Embryonic facial prominence (tissue), 1 donor: ENCODE results near the gene PRKAR2A.
"Not testable (repeated sequence)": the region's sequence is repeated elsewhere in the genome, so short reads cannot be mapped to it uniquely, and the experiment has no call there.

Source experiments
- DNase-seq: peaks from one replicate; pipeline ENCODE4 v3.0.0-alpha.2; 2016; ENCODE audit errors: extremely low spot score

Gene PRKAR2A

GRCh38 chr3:48835650-48836366, 11.9 kb downstream of the PRKAR2A start:
- no peak for DNase-seq

GRCh38 chr3:48832684-48833083, 15.0 kb downstream of the PRKAR2A start:
- DNase-seq = no peak

- DNase-seq = no peak
Measured at GRCh38 chr3:48830715-48831114, 17.0 kb downstream of the PRKAR2A start.

GRCh38 chr3:48829525-48829924, 18.1 kb downstream of the PRKAR2A start:
- DNase-seq = not testable (repeated sequence)

GRCh38 chr3:48827874-48828273, 19.8 kb downstream of the PRKAR2A start:
- not testable (repeated sequence) for DNase-seq

- DNase-seq = no peak
Measured at GRCh38 chr3:48826451-48826850, 21.2 kb downstream of the PRKAR2A start.

- no peak for DNase-seq
Measured at GRCh38 chr3:48820612-48821324, 26.9 kb downstream of the PRKAR2A start.

- no peak for DNase-seq
Measured at GRCh38 chr3:48819234-48820221, 28.1 kb downstream of the PRKAR2A start.

- no peak for DNase-seq
Measured at GRCh38 chr3:48811524-48811923, 36.1 kb downstream of the PRKAR2A start.

- no peak for DNase-seq
Measured at GRCh38 chr3:48804930-48805329, 42.7 kb downstream of the PRKAR2A start.

- not testable (repeated sequence) for DNase-seq
Measured at GRCh38 chr3:48800831-48801230, 46.8 kb downstream of the PRKAR2A start.

GRCh38 chr3:48798998-48799397, 48.7 kb downstream of the PRKAR2A start:
- no peak for DNase-seq

- no peak for DNase-seq
Measured at GRCh38 chr3:48797626-48798025, 50.0 kb downstream of the PRKAR2A start.

- DNase-seq = no peak
Measured at GRCh38 chr3:48795997-48796732, 51.5 kb downstream of the PRKAR2A start.

GRCh38 chr3:48793484-48793883, 54.2 kb downstream of the PRKAR2A start:
- not testable (repeated sequence) for DNase-seq

- no peak for DNase-seq
Measured at GRCh38 chr3:48789665-48790064, 58.0 kb downstream of the PRKAR2A start.

- DNase-seq = no peak
Measured at GRCh38 chr3:48788544-48789162, 59.0 kb downstream of the PRKAR2A start.

GRCh38 chr3:48784426-48785120, 63.1 kb downstream of the PRKAR2A start:
- no peak for DNase-seq

GRCh38 chr3:48783304-48783703, 64.4 kb downstream of the PRKAR2A start:
- DNase-seq = no peak

GRCh38 chr3:48782046-48782445, 65.6 kb downstream of the PRKAR2A start:
- DNase-seq = no peak
